Pancreas (tissue), 10 donors: Measurements from ENCODE around the gene LMO2. TPM values are rescaled to one million over a fixed set of nuclear protein-coding genes. Genes with fewer than 3 reads are reported as not detected.

Experiments used
- ATAC-seq, 4 donors: fragments of 200-7000 bp; cut with Tn5 transposase; one replicate each; pipeline versions ENCODE4 v1.8.0 to v1.9.1; 2020; ENCODE audit warnings: mild to moderate bottlenecking in 4 of 4, moderate library complexity in 4 of 4
- DNase-seq, 6 donors: peaks; one replicate each; pipeline ENCODE4 v3.0.0-alpha.2; 2020
- FAIRE-seq: peaks from 2 replicates; lab custom pipeline; 2012; peaks lifted over from hg19 to GRCh38; lab: Jason Lieb, UNC
- H3K27ac ChIP-seq, 4 donors: fragments of 200-600 bp; sonication (generic); 1 replicate in 3 of 4; 2 replicates in 1 of 4; pipeline versions ENCODE4 v1.5.0 to v1.8.0; 2020
- H3K27me3 ChIP-seq, 4 donors: fragments of 200-600 bp; one replicate each; pipeline ENCODE4 v1.8.0; 2021
- H3K36me3 ChIP-seq, 3 donors: fragments of 200-600 bp; sonication (generic) in 1 of 3; one replicate each; pipeline versions ENCODE4 v1.5.0 to v1.8.0; 2020 to 2021
- H3K4me1 ChIP-seq, 3 donors: fragments of 200-600 bp; one replicate each; pipeline ENCODE4 v1.8.0; 2021
- H3K4me3 ChIP-seq, 4 donors: fragments of 200-600 bp; sonication (generic) in 2 of 4; one replicate each; pipeline versions ENCODE4 v1.5.0 to v1.8.0; 2020 to 2021
- H3K9me3 ChIP-seq, 4 donors: fragments of 200-600 bp; one replicate each; pipeline ENCODE4 v1.8.0; 2021
- WGBS, 2 donors: extraction: QIAGEN DNeasy Blood & Tissue Kit; methylation state at CpG; one replicate each; pipeline ENCODE4 v1.1.7; 2013; 5-methylcytosine and 5-hydroxymethylcytosine counted together
- intact Hi-C, 3 donors: fragments of 100-400 bp; cut with DNase I; formaldehyde crosslinking; loops; one replicate each; pipeline versions ENCODE4 v1.11.1 to v1.14.2; 2022
- polyA plus RNA-seq, 2 donors: library from polyadenylated mRNA; stranded (reverse); fragments of 200-250 nt; gene quantifications; one replicate each; pipeline ENCODE4 v1.2.3, GENCODE V29; 2013
- total RNA-seq, 6 donors: library from RNA; stranded (reverse); fragmentation: NEBNext Ultra II Directional in 4 of 6; extraction: Animal tissue kit (Norgen Biotek cat#: 25700) in 4 of 6; gene quantifications; one replicate each; pipeline versions ENCODE4 v1.2.1 to v1.2.4, GENCODE V29; 2021 to 2023
- TF ChIP-seq, protein P1 (sequence below), 4 donors: fragments of 200-600 bp; sonication (generic) in 3 of 4; IDR thresholded peaks; one replicate each; pipeline versions ENCODE4 v1.5.0 to v1.8.0; 2021; ENCODE audit warnings: antibody characterized with exemption in 4 of 4
- donor health status: healthy with polysubstance abuse.
- donor health status: DM: no; HTN: no; CAD: no; lungs with moderate emphysema.
- donor health status: DM: no; HTN: no; CAD: no.
- donor health status: control.
- donor health status: control.
- donor health status: Bipolar disorder and iron deficiency.
- donor health status: DM: yes; HTN: yes; CAD: no.
- donor health status: DM: no; HTN: no; CAD: no.
- donor health status: DM: no; HTN: no; CAD: no.
- donor health status: DM: yes; HTN: yes; CAD: no.

Gene LMO2
- total RNA-seq (10 to 100 TPM in 1 of 6 donors, 1 to 10 TPM in 5; 2.4 to 11.5 (median 5.0) TPM), polyA plus RNA-seq (10 to 100 TPM; 10.8 to 24.3 TPM)

DNA sequence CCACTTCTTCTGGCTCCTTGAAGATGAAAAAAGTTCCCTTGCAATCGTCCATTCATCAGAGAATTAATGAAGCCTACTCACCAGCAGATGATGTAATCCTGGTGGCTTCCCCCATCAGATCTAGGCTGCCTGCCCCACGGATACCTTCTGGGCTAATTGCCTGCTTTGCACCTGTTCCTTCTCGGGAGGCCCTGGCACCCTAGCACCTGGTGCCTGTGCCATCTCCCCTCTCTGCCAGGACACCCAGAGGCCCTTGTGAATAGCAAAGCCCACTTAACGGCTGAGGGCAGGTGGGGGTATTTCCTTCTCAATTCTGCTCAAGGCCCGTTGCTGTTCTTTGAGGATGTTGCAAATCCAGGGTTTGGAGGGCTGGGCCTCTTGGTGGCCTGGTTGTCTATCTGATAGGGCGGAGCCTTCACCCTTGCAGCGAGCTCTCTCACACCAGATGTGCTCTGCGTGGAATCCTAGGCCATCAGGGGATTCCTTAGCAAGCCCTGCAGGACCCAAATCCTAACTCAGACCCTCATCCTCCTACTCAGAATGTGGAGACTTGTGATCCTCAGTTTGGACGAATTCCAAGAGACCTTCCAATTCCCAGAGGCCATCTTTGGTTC is at the start of gene LMO2:
LMO2 (minus strand) TSS at position 363 of the 614 bp plus-strand sequence. CDS start 22,360 bp downstream, outside the sequence.
- peak within 1 kb of the TSS in 1 of 4 donors; percentile 41 for H3K27ac ChIP-seq
- FAIRE-seq = no peak
- no peaks in the 10 kb centered on the region for H3K9me3 ChIP-seq
- DNase-seq = peak in 1 of 6 donors; percentile 13
- intact Hi-C loops = no loop called here
- no peaks in the 10 kb centered on the region for H3K36me3 ChIP-seq
- H3K4me3 ChIP-seq = no peak within 1 kb of the TSS
- peak in 3 of 4 donors; percentile 42 to 73 (median 68) for ATAC-seq
- TF ChIP-seq, protein P1, sequence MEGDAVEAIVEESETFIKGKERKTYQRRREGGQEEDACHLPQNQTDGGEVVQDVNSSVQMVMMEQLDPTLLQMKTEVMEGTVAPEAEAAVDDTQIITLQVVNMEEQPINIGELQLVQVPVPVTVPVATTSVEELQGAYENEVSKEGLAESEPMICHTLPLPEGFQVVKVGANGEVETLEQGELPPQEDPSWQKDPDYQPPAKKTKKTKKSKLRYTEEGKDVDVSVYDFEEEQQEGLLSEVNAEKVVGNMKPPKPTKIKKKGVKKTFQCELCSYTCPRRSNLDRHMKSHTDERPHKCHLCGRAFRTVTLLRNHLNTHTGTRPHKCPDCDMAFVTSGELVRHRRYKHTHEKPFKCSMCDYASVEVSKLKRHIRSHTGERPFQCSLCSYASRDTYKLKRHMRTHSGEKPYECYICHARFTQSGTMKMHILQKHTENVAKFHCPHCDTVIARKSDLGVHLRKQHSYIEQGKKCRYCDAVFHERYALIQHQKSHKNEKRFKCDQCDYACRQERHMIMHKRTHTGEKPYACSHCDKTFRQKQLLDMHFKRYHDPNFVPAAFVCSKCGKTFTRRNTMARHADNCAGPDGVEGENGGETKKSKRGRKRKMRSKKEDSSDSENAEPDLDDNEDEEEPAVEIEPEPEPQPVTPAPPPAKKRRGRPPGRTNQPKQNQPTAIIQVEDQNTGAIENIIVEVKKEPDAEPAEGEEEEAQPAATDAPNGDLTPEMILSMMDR (IDR thresholded peaks at IDR 0.05) = no peak
- H3K27me3 ChIP-seq = no peaks in the 10 kb centered on the region
- 59% methylated on average over 9 of the region's 9 CpGs for WGBS, 2 donors
- no peaks in the 10 kb centered on the region for H3K4me1 ChIP-seq

- Histone ChIP-seq H3K4me1 (no peaks in the 10 kb centered on the region), H3K27ac (no peak overlapping the region), H3K9me3 (no peaks in the 10 kb centered on the region), H3K4me3 (no peak overlapping the region), H3K27me3 (no peaks in the 10 kb centered on the region), H3K36me3 (no peaks in the 10 kb centered on the region)
- ATAC-seq = no peak
- TF ChIP-seq, protein P1 (IDR thresholded peaks at IDR 0.05) = no peak
- FAIRE-seq = no peak
- 67 to 77% methylated on average over 2 of the region's 2 CpGs for WGBS, 2 donors
- intact Hi-C loops = no loop called here
- DNase-seq = no peak
Measured at GRCh38 chr11:33940538-33940815, 48.6 kb upstream of the LMO2 start.

- Histone ChIP-seq H3K9me3 (no peaks in the 10 kb centered on the region), H3K27me3 (no peaks in the 10 kb centered on the region), H3K36me3 (no peaks in the 10 kb centered on the region), H3K4me3 (no peak overlapping the region), H3K27ac (no peak overlapping the region), H3K4me1 (no peaks in the 10 kb centered on the region)
- intact Hi-C loops = no loop called here
- DNase-seq (peak in 2 of 6 donors; percentile 15 to 16), ATAC-seq (peak in 3 of 4 donors; percentile 47 to 68 (median 59)), FAIRE-seq (no peak)
- 29 to 32% methylated on average over 15 of the region's 15 CpGs for WGBS, 2 donors
- TF ChIP-seq, protein P1 (IDR thresholded peaks at IDR 0.05) = no peak
Measured at GRCh38 chr11:33936725-33937604, 45.1 kb upstream of the LMO2 start.

- no peaks in the 10 kb centered on the region for H3K9me3 ChIP-seq
- intact Hi-C loops = no loop called here
- H3K27me3 ChIP-seq = no peaks in the 10 kb centered on the region
- no peak overlapping the region for H3K4me3 ChIP-seq
- FAIRE-seq (no peak), DNase-seq (no peak), ATAC-seq (no peak)
- WGBS, 2 donors = 78% methylated on average over 14 of the region's 14 CpGs
- H3K36me3 ChIP-seq = no peaks in the 10 kb centered on the region
- H3K27ac ChIP-seq = no peak overlapping the region
- TF ChIP-seq, protein P1 (IDR thresholded peaks at IDR 0.05) = no peak
- no peaks in the 10 kb centered on the region for H3K4me1 ChIP-seq
Measured at GRCh38 chr11:33935461-33936456, 43.9 kb upstream of the LMO2 start.
